Measurements from ENCODE around the gene IRF5.

DNA sequence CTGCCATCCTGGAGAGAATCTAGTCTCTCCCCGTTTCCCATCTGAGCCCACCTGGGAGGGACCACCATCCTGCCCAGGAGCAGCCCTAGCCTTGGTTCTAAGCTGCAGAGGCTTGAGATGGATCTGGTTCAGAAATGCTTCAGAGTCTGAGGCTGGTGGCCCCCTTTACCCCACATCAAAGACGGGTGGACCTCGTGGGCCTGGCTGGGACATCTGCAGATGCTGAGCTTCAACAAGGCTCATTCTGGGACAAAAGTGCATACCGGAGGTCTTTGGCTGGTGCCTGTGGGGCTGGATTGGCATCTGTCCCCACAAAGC lies 4.9 kb upstream of the IRF5 start:
- TF ChIP-seq, protein P1, sequence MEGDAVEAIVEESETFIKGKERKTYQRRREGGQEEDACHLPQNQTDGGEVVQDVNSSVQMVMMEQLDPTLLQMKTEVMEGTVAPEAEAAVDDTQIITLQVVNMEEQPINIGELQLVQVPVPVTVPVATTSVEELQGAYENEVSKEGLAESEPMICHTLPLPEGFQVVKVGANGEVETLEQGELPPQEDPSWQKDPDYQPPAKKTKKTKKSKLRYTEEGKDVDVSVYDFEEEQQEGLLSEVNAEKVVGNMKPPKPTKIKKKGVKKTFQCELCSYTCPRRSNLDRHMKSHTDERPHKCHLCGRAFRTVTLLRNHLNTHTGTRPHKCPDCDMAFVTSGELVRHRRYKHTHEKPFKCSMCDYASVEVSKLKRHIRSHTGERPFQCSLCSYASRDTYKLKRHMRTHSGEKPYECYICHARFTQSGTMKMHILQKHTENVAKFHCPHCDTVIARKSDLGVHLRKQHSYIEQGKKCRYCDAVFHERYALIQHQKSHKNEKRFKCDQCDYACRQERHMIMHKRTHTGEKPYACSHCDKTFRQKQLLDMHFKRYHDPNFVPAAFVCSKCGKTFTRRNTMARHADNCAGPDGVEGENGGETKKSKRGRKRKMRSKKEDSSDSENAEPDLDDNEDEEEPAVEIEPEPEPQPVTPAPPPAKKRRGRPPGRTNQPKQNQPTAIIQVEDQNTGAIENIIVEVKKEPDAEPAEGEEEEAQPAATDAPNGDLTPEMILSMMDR (IDR thresholded peaks at IDR 0.05): no peak
- TF ChIP-seq POLR2A (IDR thresholded peaks at IDR 0.05): no peak
